HL-60 (cell line): Measurements from ENCODE around the gene SEC11A.

Experiments used
- CTCF ChIP-seq: IDR thresholded peaks from one replicate; pipeline ENCODE4 v1.5.1; 2011; ENCODE audit warnings: low read length, control low read depth, inconsistent platforms; ENCODE audit not compliant: insufficient read depth
- GABPA ChIP-seq: IDR thresholded peaks from 2 replicates; pipeline ENCODE4 v1.6.1; 2012; ENCODE audit warnings: low read depth
- POLR2AphosphoS5 ChIP-seq: IDR thresholded peaks from 2 replicates; pipeline ENCODE4 v1.6.1; 2012; ENCODE audit warnings: low read depth
- REST ChIP-seq: IDR thresholded peaks from 2 replicates; pipeline ENCODE4 v1.6.1; 2012; ENCODE audit warnings: low read depth; ENCODE audit not compliant: insufficient replicate concordance
- SPI1 ChIP-seq: IDR thresholded peaks from 2 replicates; pipeline ENCODE4 v1.6.1; 2012; ENCODE audit warnings: low read depth, mild to moderate bottlenecking, borderline replicate concordance

GRCh38 chr15:84714821-84715220 lies 1.1 kb downstream of the SEC11A start:
- TF ChIP-seq CTCF (no peak), GABPA (no peak), SPI1 (no peak), REST (no peak), POLR2AphosphoS5 (no peak)
